ENCODE data around the gene STK39. TPM values are rescaled to one million over a fixed set of nuclear protein-coding genes. Genes with fewer than 3 reads are reported as not detected.
A peak's percentile ranks its signal among the peaks of the same experiment; 100 is the strongest.

STK39 gene
- total RNA-seq, 1 donor from 2014 or later = 31.9 TPM

DNA sequence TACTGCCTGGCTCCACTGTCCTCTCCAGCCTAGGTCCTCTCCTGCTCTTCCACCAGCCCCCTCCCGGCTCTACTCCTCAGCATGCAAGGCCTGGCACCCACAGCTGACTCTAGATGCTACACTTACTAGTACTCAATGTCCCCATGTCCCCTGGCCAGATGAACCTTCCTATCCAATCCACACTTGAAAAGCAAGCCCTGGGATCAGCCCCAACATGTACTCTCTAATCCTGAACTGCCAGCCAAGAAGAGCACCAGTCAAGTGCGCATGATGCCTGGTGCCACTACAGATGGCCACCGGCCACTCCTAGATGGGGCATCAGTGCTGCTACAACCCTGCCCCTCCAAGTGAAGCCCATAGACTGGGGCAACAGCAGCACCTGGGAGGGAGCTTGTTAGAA lies 168.2 kb downstream of the STK39 start:
- Mint-ChIP-seq H3K27ac (ENCODE audit: unreplicated experiment) (no peak overlapping the region), H3K27me3 (ENCODE audit: low read depth) (no peaks in the 10 kb centered on the region), H3K9me3 (ENCODE audit: low read depth) (peaks cover 2% of the 10 kb centered on the region), H3K4me1 (ENCODE audit: low read depth) (peaks cover 7% of the 10 kb centered on the region), H3K4me3 (ENCODE audit: unreplicated experiment) (no peak overlapping the region), H3K36me3 (ENCODE audit: low read depth) (peaks cover 16% of the 10 kb centered on the region)
- no peak for TF ChIP-seq CTCF (IDR thresholded peaks at IDR 0.05)
- DNase-seq (ENCODE audit: low spot score) = no peak

GRCh38 chr2:168076731-168077130 lies 170.7 kb downstream of the STK39 start:
- H3K9me3 Mint-ChIP-seq (ENCODE audit: low read depth) = peaks cover 2% of the 10 kb centered on the region
- H3K27ac Mint-ChIP-seq (ENCODE audit: unreplicated experiment) = no peak overlapping the region
- DNase-seq (ENCODE audit: low spot score) = no peak

GRCh38 chr2:168075446-168075845 lies 171.9 kb downstream of the STK39 start:
- no peak for DNase-seq (ENCODE audit: low spot score)
- Mint-ChIP-seq H3K36me3 (ENCODE audit: low read depth) (peaks cover 21% of the 10 kb centered on the region), H3K27me3 (ENCODE audit: low read depth) (no peaks in the 10 kb centered on the region), H3K4me3 (ENCODE audit: unreplicated experiment) (no peak overlapping the region), H3K4me1 (ENCODE audit: low read depth) (peaks cover 9% of the 10 kb centered on the region), H3K27ac (ENCODE audit: unreplicated experiment) (no peak overlapping the region), H3K9me3 (ENCODE audit: low read depth) (peaks cover 2% of the 10 kb centered on the region)
- no peak for TF ChIP-seq CTCF (IDR thresholded peaks at IDR 0.05)

More at GRCh38 chr2:168076731-168077130, 170.7 kb downstream of the STK39 start:
- TF ChIP-seq CTCF (IDR thresholded peaks at IDR 0.05) = no peak
- Mint-ChIP-seq H3K36me3 (ENCODE audit: low read depth) (peaks cover 18% of the 10 kb centered on the region), H3K27me3 (ENCODE audit: low read depth) (no peaks in the 10 kb centered on the region), H3K4me3 (ENCODE audit: unreplicated experiment) (no peak overlapping the region), H3K4me1 (ENCODE audit: low read depth) (peaks cover 8% of the 10 kb centered on the region)

GRCh38 chr2:168072626-168073303 lies 174.6 kb downstream of the STK39 start:
- Mint-ChIP-seq H3K27me3 (ENCODE audit: low read depth) (no peaks in the 10 kb centered on the region), H3K4me1 (ENCODE audit: low read depth) (peaks cover 9% of the 10 kb centered on the region), H3K27ac (ENCODE audit: unreplicated experiment) (peak overlapping the region; percentile 59), H3K9me3 (ENCODE audit: low read depth) (no peaks in the 10 kb centered on the region), H3K4me3 (ENCODE audit: unreplicated experiment) (no peak overlapping the region), H3K36me3 (ENCODE audit: low read depth) (peaks cover 17% of the 10 kb centered on the region)
- TF ChIP-seq CTCF (IDR thresholded peaks at IDR 0.05) = no peak
- DNase-seq (ENCODE audit: low spot score) = no peak

DNA sequence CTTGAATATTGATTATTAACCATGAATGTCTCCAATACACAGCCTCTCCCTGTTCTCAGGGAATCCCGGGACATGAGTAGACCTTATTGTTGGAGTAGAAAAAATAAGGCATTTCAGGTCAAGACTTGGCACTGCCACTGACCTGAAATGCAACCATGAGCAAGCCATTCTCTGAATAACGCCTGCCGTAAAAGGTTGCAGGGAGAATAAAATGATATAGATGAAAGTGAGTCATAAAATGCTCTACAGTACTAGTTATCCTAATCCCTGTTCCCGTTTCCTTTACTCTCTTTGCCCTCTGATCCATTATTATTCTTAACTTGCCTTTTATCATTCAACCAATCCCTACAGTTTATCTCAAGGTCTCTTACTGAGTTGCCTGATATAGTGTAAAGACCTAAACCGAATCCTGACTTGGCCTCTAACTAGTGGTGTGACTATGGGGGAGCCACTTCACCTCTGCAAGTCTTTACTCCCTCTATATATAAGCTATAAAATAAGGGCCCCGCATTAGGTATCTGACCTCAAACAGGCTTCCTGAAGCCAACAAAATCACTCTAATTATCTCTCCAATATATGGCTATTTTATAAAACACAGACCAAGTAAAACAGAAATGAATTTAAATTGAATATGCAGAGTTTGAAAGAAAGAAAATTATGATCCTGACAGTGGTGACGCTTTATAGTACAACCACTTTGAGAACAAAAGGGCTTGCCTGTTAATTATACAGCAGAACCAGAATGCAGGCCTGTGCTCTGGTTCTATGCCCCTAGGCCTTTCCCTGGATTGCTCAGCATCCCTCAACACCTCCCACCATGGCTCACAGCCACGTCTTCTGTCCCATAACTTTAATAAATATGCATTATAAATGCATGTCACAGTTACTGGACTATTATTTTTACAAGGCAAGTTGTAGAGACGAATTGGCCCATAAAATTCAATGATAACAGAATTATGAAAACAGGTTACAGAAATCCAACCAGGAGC lies 183.1 kb downstream of the STK39 start:
- no peak for DNase-seq (ENCODE audit: low spot score)
- no peaks in the 10 kb centered on the region for H3K9me3 Mint-ChIP-seq (ENCODE audit: low read depth)
- peaks cover 16% of the 10 kb centered on the region for H3K36me3 Mint-ChIP-seq (ENCODE audit: low read depth)
- no peak overlapping the region for H3K4me3 Mint-ChIP-seq (ENCODE audit: unreplicated experiment)
- no peak overlapping the region for H3K27ac Mint-ChIP-seq (ENCODE audit: unreplicated experiment)
- H3K27me3 Mint-ChIP-seq (ENCODE audit: low read depth) = no peaks in the 10 kb centered on the region
- TF ChIP-seq CTCF (IDR thresholded peaks at IDR 0.05) = no peak
- peaks cover 27% of the 10 kb centered on the region for H3K4me1 Mint-ChIP-seq (ENCODE audit: low read depth)

Measured in chondrocyte (in vitro differentiated cells).